DMS114 treated with DMSO at 0.1 percent for 48 hours (cell line): ENCODE results near the gene NCAM2.

ENCODE experiments used
- DNase-seq: peaks from one replicate; lab custom pipeline; 2025; ENCODE audit not compliant: unreplicated experiment; lab: John Stamatoyannopoulos, UW

NCAM2 gene

GRCh38 chr21:21204366-21204996 lies 206.3 kb downstream of the NCAM2 start:
- DNase-seq: no peak

- no peak for DNase-seq
Measured at GRCh38 chr21:21205604-21206003, 207.4 kb downstream of the NCAM2 start.

GRCh38 chr21:21210552-21210951 lies 212.3 kb downstream of the NCAM2 start:
- no peak for DNase-seq

GRCh38 chr21:21213297-21213696 lies 215.1 kb downstream of the NCAM2 start:
- DNase-seq: no peak

GRCh38 chr21:21216047-21216446 lies 217.8 kb downstream of the NCAM2 start:
- DNase-seq: no peak

- DNase-seq: no peak
Measured at GRCh38 chr21:21226472-21226871, 228.3 kb downstream of the NCAM2 start.

- DNase-seq: no peak
Measured at GRCh38 chr21:21230672-21231071, 232.5 kb downstream of the NCAM2 start.

- DNase-seq: no peak
Measured at GRCh38 chr21:21231913-21232312, 233.7 kb downstream of the NCAM2 start.

- DNase-seq: peak; percentile 6
Measured at GRCh38 chr21:21232320-21232719, 234.1 kb downstream of the NCAM2 start.

- DNase-seq: no peak
Measured at GRCh38 chr21:21233051-21233450, 234.8 kb downstream of the NCAM2 start.

GRCh38 chr21:21236996-21237395 lies 238.8 kb downstream of the NCAM2 start:
- no peak for DNase-seq

GRCh38 chr21:21238629-21239400 lies 240.6 kb downstream of the NCAM2 start:
- no peak for DNase-seq

- no peak for DNase-seq
Measured at GRCh38 chr21:21241391-21241790, 243.2 kb downstream of the NCAM2 start.

- no peak for DNase-seq
Measured at GRCh38 chr21:21246007-21246406, 247.8 kb downstream of the NCAM2 start.

- no peak for DNase-seq
Measured at GRCh38 chr21:21247424-21247823, 249.2 kb downstream of the NCAM2 start.

GRCh38 chr21:21262048-21262447 lies 263.8 kb downstream of the NCAM2 start:
- no peak for DNase-seq

- DNase-seq: no peak
Measured at GRCh38 chr21:21268061-21268471, 269.9 kb downstream of the NCAM2 start.

- no peak for DNase-seq
Measured at GRCh38 chr21:21268885-21269284, 270.7 kb downstream of the NCAM2 start.

- no peak for DNase-seq
Measured at GRCh38 chr21:21279193-21279901, 281.1 kb downstream of the NCAM2 start.

- DNase-seq: no peak
Measured at GRCh38 chr21:21283810-21284209, 285.6 kb downstream of the NCAM2 start.

GRCh38 chr21:21286170-21286798 lies 288.1 kb downstream of the NCAM2 start:
- DNase-seq: no peak

- no peak for DNase-seq
Measured at GRCh38 chr21:21290751-21291150, 292.5 kb downstream of the NCAM2 start.
